NB4 (cell line): ENCODE measurements around the gene NAPSA.
"Not testable (repeated sequence)": the region's sequence is repeated elsewhere in the genome, so short reads cannot be mapped to it uniquely, and the experiment has no call there.

Experiments
- POLR2A ChIP-seq: IDR thresholded peaks from 2 replicates; pipeline ENCODE4 v1.6.1; 2011; ENCODE audit warnings: mild to moderate bottlenecking; ENCODE audit not compliant: insufficient read length; ENCODE audit errors: extremely low read depth
- TF ChIP-seq, protein P1 (sequence below): IDR thresholded peaks from one replicate; pipeline ENCODE4 v1.5.1; 2012; ENCODE audit warnings: low read depth, low read length
- TF ChIP-seq, protein P2 (sequence below): IDR thresholded peaks from 2 replicates; pipeline ENCODE4 v1.6.1; 2011; ENCODE audit warnings: low read depth, low read length

DNA sequence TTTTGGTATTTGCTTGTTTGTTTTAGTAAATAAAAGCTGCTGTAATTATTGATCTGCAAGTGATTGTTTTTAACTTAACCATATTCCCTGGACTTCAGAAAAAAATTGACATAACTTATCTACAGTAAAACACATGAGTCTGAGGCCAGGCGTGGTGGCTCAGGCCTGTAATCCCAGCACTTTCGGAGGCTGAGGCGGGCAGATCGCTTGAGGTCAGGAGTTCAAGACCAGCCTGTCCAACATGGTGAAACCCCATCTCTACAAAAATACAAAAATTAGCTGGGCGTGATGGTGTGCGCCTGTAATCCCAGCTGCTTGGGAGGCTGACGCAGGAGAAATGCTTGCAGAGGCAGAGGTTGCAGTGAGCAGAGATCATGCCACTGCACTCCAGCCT, 12.0 kb downstream of the NAPSA start:
- TF ChIP-seq POLR2A, result not testable (repeated sequence)
- TF ChIP-seq, protein P1, sequence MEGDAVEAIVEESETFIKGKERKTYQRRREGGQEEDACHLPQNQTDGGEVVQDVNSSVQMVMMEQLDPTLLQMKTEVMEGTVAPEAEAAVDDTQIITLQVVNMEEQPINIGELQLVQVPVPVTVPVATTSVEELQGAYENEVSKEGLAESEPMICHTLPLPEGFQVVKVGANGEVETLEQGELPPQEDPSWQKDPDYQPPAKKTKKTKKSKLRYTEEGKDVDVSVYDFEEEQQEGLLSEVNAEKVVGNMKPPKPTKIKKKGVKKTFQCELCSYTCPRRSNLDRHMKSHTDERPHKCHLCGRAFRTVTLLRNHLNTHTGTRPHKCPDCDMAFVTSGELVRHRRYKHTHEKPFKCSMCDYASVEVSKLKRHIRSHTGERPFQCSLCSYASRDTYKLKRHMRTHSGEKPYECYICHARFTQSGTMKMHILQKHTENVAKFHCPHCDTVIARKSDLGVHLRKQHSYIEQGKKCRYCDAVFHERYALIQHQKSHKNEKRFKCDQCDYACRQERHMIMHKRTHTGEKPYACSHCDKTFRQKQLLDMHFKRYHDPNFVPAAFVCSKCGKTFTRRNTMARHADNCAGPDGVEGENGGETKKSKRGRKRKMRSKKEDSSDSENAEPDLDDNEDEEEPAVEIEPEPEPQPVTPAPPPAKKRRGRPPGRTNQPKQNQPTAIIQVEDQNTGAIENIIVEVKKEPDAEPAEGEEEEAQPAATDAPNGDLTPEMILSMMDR, result not testable (repeated sequence)
- TF ChIP-seq, protein P2, sequence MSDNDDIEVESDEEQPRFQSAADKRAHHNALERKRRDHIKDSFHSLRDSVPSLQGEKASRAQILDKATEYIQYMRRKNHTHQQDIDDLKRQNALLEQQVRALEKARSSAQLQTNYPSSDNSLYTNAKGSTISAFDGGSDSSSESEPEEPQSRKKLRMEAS, result not testable (repeated sequence)
